GM21723 (cell line): ENCODE data around the gene PPP1R26.

ENCODE experiments used
- ATAC-seq: cut with Tn5 transposase; IDR thresholded peaks from one replicate; pipeline ENCODE4 v1.9.1; 2021; ENCODE audit warnings: mild to moderate bottlenecking, moderate library complexity; ENCODE audit not compliant: unreplicated experiment

Gene PPP1R26

GRCh38 chr9:135463140-135463539, 16.4 kb upstream of the PPP1R26 start:
- no peak for ATAC-seq

- no peak for ATAC-seq
These were observed 15.4 kb upstream of the PPP1R26 start for GRCh38 chr9:135464181-135464580.

GRCh38 chr9:135468854-135469521, 10.6 kb upstream of the PPP1R26 start:
- ATAC-seq = no peak

GRCh38 chr9:135471791-135472640, 7.6 kb upstream of the PPP1R26 start:
- ATAC-seq = no peak

GRCh38 chr9:135473972-135474543, 5.5 kb upstream of the PPP1R26 start:
- ATAC-seq = no peak

- ATAC-seq = no peak
These were observed 4.7 kb upstream of the PPP1R26 start for GRCh38 chr9:135474915-135475314.

GRCh38 chr9:135476561-135477355, 2.8 kb upstream of the PPP1R26 start:
- no peak for ATAC-seq

- ATAC-seq = no peak
These were observed 1.4 kb upstream of the PPP1R26 start for GRCh38 chr9:135478191-135478590.

- ATAC-seq = no peak
These were observed 633 bp upstream of the PPP1R26 start for GRCh38 chr9:135478829-135479468.

GRCh38 chr9:135480071-135480939, 723 bp downstream of the PPP1R26 start:
- ATAC-seq = no peak

- ATAC-seq = no peak
These were observed 1.3 kb downstream of the PPP1R26 start for GRCh38 chr9:135480940-135481310.

- no peak for ATAC-seq
These were observed 2.6 kb downstream of the PPP1R26 start for GRCh38 chr9:135482015-135482754.

- no peak for ATAC-seq
These were observed 5.1 kb downstream of the PPP1R26 start for GRCh38 chr9:135484460-135485277.

- no peak for ATAC-seq
These were observed 5.8 kb downstream of the PPP1R26 start for GRCh38 chr9:135485385-135485784.

GRCh38 chr9:135485832-135486231, 6.2 kb downstream of the PPP1R26 start:
- ATAC-seq = no peak

GRCh38 chr9:135486267-135487065, 6.9 kb downstream of the PPP1R26 start:
- ATAC-seq = no peak

GRCh38 chr9:135487281-135488012, 7.9 kb downstream of the PPP1R26 start:
- ATAC-seq = no peak
